ENCODE data around the gene BRIX1. TPM values are rescaled to one million over a fixed set of nuclear protein-coding genes. Genes with fewer than 3 reads are reported as not detected.

Gene BRIX1
- total and polyA plus RNA-seq, 2 experiments from 2014 or later, result 14.4 to 30.9 TPM

GRCh38 chr5:34870382-34870781 lies 45.1 kb upstream of the BRIX1 start:
- H3K27me3 ChIP-seq, result no peaks in the 10 kb centered on the region
- H3K9me3 ChIP-seq (ENCODE audit: low read depth), result no peaks in the 10 kb centered on the region
- no peak for DNase-seq (ENCODE audit: low read depth in 1 of 2, low spot score in 1 of 2)
- no peak for TF ChIP-seq CTCF (IDR thresholded peaks at IDR 0.05; ENCODE audit: low read depth, low read length)
- no peaks in the 10 kb centered on the region for H3K4me1 ChIP-seq (ENCODE audit: low read depth)
- no peaks in the 10 kb centered on the region for H3K36me3 ChIP-seq
- no peak overlapping the region for H3K4me3 ChIP-seq
- no peak overlapping the region for H3K27ac ChIP-seq

- no peak for TF ChIP-seq CTCF (IDR thresholded peaks at IDR 0.05; ENCODE audit: low read depth, low read length)
- H3K36me3 ChIP-seq, result no peaks in the 10 kb centered on the region
- no peaks in the 10 kb centered on the region for H3K4me1 ChIP-seq (ENCODE audit: low read depth)
Observed at GRCh38 chr5:34876275-34876674, 39.2 kb upstream of the BRIX1 start.

GRCh38 chr5:34881246-34881645 lies 34.3 kb upstream of the BRIX1 start:
- Histone ChIP-seq H3K36me3 (no peaks in the 10 kb centered on the region), H3K4me3 (no peak overlapping the region), H3K4me1 (ENCODE audit: low read depth) (no peaks in the 10 kb centered on the region), H3K27me3 (no peaks in the 10 kb centered on the region), H3K9me3 (ENCODE audit: low read depth) (no peaks in the 10 kb centered on the region), H3K27ac (no peak overlapping the region)
- DNase-seq (ENCODE audit: low read depth in 1 of 2, low spot score in 1 of 2), result no peak
- TF ChIP-seq CTCF (IDR thresholded peaks at IDR 0.05; ENCODE audit: low read depth, low read length), result no peak

More at GRCh38 chr5:34876275-34876674, 39.2 kb upstream of the BRIX1 start:
- Histone ChIP-seq H3K9me3 (ENCODE audit: low read depth) (no peaks in the 10 kb centered on the region), H3K27me3 (no peaks in the 10 kb centered on the region), H3K27ac (no peak overlapping the region), H3K4me3 (no peak overlapping the region)
- DNase-seq (ENCODE audit: low read depth in 1 of 2, low spot score in 1 of 2), result no peak

GRCh38 chr5:34886392-34887119 lies 29.0 kb upstream of the BRIX1 start:
- H3K27me3 ChIP-seq, result no peaks in the 10 kb centered on the region
- no peak overlapping the region for H3K27ac ChIP-seq
- H3K4me1 ChIP-seq (ENCODE audit: low read depth), result no peaks in the 10 kb centered on the region
- no peak overlapping the region for H3K4me3 ChIP-seq
- no peaks in the 10 kb centered on the region for H3K36me3 ChIP-seq
- no peaks in the 10 kb centered on the region for H3K9me3 ChIP-seq (ENCODE audit: low read depth)
- TF ChIP-seq CTCF (IDR thresholded peaks at IDR 0.05; ENCODE audit: low read depth, low read length), result no peak
- DNase-seq (ENCODE audit: low read depth in 1 of 2, low spot score in 1 of 2), result no peak

GRCh38 chr5:34889394-34889793 lies 26.1 kb upstream of the BRIX1 start:
- no peaks in the 10 kb centered on the region for H3K36me3 ChIP-seq
- no peaks in the 10 kb centered on the region for H3K4me1 ChIP-seq (ENCODE audit: low read depth)
- H3K27ac ChIP-seq, result no peak overlapping the region
- no peak overlapping the region for H3K4me3 ChIP-seq
- DNase-seq (ENCODE audit: low read depth in 1 of 2, low spot score in 1 of 2), result no peak
- no peaks in the 10 kb centered on the region for H3K9me3 ChIP-seq (ENCODE audit: low read depth)
- no peak for TF ChIP-seq CTCF (IDR thresholded peaks at IDR 0.05; ENCODE audit: low read depth, low read length)
- H3K27me3 ChIP-seq, result no peaks in the 10 kb centered on the region

Measured in cardiac muscle cell (in vitro differentiated cells and primary cell).